Fibroblast of skin of abdomen (primary cell): ENCODE measurements around the gene TJP1.
"Not testable (repeated sequence)": the region's sequence is repeated elsewhere in the genome, so short reads cannot be mapped to it uniquely, and the experiment has no call there.

Experiments
- DNase-seq: peaks from one replicate; pipeline ENCODE4 v3.0.0-alpha.2; 2013

Gene TJP1

DNA sequence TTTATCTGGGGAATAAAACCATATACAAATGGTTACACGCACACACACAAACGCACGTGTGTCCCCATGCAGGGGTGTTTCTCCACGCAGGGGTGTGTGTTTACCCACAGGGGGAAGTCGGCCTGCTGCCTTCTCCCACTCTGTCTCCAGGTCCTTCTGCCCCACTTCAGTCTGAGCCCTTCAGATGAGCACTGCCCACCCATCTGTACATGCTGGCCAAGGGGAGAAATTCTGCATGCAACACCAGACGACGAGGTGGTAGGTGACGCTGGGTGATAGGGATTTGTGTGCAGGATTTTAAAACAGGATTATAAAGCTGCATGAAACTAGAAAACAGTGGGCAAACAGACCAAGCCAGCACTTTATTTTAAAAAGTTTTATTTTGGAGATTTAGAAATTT, 122.5 kb downstream of the TJP1 start:
- no peak for DNase-seq

DNA sequence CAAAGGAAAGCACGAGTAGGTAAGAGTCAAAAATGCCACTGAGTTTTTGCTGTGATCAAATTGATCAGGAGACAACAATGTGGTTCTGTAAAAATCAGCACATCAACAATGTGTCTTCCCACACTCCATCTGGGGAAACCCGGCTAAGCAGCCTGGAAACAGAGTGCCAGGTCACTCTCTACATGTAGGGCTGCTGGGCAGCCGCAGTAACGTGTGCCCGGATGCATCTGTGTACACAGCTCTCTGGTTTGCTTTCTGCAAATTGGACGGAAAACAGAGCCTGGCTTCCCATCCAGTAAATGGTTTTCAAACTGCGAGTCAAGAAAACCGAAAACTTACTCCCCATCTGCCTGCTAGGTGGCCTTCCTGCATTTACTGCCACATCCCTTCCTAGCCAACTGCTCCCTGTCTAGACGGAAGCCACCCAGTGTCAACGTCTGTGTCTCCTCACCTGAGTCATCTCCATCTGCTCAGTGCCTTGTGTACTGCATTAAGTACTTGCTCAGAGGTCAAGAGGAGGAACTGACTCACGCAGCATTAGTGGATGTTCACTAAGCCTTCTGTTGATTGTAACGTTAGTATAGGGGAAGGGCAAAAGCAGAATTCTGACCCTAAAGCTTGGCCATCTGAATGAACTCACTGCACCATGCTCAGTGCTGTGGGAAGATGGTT, 124.1 kb downstream of the TJP1 start:
- DNase-seq, result peak; percentile 60

DNA sequence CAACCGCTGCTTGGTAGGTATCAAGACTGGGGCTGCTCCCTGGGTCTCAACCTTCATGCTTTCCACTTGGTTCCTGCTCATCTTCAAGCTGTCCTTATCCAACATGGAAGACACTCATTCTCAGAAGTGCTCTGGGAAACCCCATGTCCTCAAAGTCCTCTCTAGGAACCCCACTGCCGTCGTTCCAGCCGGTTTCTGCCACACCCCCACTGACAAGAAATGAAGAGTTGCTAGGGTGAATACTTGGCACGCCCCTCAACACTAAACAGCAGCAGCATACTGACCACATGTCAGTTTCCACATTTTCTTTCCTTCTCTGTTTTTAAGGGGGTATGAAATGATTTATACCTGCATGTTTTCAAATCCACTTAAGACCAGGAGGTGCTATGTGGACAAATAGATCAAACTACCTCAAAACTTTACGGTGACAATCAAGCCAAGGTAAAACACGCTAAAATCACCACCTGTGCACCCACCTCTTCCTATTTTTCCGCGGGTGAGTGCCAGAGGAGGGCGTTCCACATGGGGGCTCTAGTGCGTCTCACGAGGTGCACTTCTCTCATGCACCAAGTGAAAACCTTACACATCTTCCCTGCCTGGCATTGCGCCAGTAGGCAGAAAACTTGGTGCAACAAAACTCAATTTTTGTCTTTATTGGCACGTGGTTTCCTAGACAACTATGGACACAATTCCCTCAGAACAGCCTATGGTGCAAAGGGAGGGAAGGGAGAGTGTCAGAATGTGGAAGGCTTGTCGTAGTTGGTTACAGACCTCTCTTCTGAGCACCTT, 125.1 kb downstream of the TJP1 start:
- DNase-seq, result no peak

DNA sequence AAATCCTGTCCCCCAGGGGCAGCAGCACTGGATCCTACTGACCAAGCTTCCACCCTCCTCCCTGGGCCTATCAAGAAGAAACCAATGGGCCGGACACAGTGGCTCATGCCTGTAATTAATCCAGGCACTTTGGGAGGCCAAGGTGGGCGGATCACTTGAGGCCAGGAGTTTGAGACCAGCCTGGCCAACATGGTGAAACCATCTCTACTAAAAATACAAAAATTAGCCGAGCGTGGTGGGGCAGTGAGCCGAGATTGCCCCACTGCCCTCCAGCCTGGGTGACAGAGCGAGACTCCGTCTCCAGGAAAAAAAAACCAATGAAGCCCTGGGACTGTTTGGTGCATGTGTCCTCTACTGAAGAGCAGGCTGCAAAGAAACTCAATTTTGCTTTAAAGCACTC, 125.8 kb downstream of the TJP1 start:
- DNase-seq, result not testable (repeated sequence)

DNA sequence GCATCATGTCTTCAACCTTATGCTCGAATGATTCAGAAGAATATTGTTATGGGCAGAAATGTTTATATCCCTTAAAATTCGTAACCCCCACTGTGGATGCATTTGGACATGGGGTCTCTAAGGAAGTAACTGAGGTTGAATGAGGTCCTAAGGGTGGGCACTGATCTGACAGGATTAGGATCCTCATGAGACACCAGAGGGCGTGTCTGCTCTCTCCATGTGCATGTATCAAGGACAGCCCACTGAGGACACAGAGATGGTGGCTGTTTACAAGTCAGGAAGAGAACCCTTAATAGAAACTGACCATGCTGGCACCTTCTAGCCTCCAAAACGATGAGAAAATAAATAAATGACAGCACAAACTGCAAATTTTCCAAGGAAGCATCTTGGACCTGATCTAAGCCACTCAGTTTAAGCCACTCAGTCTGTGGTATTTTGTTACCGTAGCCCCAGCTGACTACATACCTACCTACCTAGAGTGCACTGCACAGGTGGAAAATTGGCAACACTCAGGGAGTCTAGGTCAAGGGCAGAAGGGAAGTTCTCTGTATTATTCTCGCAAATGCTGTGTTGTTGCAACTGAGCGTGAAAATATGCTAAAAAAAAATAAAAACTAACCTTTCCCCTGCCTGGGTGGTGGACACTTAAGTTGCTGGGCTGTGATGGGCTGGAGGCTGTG, 126.6 kb downstream of the TJP1 start:
- DNase-seq, result no peak

DNA sequence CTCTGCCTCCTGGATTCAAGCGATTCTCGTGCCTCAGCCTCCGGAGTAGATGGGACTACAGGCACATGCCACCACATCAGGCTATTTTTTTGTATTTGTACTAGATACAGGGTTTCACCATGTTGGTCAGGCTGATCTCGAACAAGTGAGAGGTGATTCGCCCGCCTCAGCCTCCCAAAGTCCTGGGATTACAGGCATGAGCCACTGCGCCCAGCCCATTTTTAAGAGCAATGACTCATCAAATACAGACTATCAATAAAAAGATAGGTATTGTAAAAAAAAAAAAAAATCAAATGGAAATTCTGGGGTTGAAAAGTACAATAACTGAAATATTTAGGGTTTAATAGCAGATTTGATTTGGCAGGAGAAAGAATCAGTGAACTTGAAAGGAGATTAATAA, 129.0 kb downstream of the TJP1 start:
- no peak for DNase-seq

DNA sequence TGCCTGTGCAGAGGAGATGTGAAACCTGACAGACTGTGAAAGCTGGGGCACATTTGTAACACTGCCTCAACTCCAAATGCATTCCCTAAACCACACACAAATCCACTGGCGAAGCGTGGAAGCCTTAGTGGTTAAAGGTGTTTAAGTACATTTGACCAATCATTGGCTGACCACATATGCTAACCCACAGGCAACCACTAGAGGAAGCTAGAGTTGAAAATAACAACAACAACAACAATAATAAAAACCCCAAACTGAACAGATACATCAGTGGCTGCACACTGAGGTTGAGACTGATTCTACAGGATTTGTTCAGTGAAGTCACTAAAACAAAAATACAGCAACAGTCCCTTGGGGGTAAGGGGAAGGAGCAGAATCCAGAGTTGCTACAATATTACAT, 129.7 kb downstream of the TJP1 start:
- no peak for DNase-seq

DNA sequence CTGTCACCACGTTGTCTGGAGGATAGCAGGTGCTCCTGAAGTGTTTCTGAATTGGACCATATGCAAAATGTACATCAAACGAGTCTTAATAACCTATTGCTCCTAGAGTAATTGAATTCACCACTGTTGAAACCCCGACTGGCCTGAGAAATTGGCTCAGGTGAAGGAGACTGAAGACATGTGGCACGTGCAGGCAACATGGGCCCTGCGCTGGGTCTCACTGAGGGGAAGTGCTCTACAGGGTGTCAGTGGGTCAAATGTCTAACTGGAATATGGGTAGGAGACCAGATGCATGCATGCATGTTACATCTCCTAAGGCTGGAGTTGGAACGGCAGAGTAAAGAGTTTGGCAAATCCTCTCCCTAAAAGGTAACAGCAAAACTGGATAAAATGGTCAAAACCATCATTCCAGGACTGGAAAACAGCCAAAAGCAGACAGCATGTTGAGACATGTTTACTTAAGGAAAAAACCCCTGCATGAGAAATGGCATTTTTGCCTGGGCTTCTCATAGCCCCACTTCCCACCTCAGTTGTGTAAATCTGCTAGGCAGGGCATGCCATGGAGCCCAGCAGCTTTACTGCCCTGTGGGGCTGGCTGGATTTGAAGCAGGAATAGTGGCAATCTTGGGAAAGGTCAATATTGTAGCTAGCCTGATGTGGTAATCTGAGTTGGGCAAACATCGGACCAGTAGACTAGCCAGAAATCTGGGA, 131.3 kb downstream of the TJP1 start:
- DNase-seq, result peak; percentile 35

DNA sequence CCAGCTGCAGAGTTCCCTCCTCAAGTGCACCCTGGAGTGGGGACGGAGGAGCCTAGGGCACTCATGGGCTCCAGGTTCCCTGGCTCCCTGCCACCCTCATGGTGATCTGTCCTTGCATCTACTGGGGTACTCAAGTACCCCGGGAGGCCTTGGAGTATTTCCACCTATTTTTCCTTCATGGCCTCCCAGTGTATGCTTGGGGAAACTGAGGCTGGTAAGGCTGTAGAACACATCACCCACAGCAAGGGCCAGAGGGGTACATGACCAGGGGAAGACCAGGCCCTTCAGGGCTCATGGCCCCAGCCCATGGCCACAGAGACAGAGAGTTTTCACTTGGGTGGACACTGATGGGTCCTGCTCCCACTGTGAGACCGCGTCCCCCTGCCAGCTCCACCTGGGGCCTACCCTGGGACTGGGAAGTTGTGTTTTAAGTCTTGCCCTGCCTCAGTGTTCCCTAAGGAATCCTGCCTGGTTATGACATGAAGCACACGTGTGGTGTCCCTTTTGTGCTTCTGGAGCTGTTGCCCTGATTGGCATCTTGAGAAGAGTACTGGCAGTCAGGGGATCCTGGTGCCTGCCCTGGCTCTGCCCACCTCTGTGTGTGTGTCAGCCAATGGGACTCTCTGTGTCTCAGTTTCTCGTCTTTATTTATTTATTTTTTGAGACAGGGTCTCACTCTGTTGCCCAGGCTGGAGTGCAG, 132.8 kb downstream of the TJP1 start:
- no peak for DNase-seq

DNA sequence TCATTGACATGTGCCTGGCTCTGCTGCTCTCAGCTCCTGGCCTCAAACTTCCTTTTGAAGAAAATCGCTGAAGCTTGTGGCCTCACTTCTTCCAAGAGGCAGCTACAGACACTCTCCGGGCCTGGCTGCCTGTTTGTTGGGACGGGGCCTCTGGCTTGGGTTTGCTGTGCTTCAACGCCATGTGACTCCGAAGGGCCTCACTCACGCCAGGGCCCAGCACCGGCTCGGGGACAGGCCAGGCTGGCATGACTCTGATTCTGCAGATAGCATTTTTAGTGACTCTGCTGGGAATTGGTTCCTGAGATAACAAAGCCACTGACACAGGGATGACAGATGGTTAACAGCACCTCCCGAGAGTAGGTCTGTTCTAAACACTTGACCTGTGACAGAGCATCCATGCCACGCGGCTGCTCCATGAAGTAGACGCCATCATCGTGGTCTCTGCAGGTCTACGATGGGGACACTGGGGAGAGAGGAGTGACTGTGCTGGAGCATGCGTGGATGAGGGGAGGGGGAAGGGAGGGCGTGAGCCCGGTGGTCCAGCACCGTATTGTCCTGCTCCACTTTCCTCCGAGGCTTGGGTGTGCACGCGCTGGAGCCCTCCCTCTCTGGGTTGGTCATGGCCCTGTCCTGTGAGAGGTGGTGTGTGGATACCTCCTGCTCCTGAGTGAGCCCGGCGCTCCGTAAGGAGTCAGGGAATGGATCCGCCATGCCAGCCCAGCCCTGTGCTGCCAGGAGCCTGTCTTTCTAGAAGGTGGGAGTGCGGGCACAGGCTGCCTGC, 133.6 kb downstream of the TJP1 start:
- no peak for DNase-seq

DNA sequence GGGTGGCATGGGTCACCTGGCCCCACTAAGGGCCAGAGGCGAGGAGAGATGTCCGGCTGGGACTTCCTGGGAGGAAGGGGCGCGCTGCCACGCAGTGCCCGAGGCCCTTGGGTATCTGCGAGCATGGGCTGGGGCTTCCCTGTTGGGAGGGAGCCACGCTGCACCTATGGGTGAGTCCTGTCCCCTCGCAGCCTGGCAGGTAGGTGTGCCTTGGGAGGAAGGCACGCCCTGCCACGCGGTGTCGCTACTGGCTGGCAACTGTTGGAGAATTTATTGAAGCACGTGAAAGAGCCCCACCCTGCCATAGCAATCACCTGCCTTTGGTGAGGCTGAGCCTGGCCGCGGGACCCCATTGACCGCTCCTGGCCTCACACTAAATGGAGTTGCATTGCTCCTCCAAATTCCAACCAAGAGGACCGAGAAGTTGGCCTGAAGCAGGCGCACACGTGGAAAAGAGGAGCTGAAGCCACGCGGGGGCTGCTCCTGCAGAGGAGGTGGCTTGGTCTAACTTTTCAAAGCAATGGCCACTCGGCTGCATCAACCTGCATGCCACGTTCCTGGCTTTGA, 134.2 kb downstream of the TJP1 start:
- DNase-seq, result no peak

DNA sequence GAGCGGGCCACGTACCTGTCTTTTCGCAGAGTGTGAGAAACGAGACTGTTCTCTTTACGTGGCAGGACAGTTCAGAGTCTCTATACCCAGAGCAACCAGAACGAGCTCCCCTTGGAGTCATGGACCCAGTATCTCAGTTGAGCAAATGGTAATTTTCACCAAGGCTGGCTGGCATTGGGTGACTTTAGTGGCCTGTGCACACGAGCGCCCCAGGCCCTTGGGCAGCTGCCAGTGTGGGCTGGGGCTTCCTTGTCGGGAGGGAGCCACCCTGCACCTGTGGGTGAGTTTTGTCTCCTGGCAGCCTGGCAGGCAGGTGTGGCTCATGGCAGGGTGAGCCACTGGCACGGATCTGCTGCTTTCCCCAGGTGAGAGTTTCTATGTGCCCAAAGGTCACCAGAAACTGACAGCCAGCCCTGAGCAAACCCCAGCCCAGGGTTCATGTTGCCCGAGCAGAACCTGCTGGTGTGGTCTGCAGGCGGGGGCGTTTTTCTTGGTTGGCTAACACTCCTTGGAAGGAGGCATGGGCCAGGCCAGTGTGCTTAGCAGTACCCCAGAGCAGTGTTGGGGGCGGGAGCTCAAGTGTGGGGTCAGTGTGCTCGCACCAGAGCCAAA, 135.0 kb downstream of the TJP1 start:
- DNase-seq, result no peak

DNA sequence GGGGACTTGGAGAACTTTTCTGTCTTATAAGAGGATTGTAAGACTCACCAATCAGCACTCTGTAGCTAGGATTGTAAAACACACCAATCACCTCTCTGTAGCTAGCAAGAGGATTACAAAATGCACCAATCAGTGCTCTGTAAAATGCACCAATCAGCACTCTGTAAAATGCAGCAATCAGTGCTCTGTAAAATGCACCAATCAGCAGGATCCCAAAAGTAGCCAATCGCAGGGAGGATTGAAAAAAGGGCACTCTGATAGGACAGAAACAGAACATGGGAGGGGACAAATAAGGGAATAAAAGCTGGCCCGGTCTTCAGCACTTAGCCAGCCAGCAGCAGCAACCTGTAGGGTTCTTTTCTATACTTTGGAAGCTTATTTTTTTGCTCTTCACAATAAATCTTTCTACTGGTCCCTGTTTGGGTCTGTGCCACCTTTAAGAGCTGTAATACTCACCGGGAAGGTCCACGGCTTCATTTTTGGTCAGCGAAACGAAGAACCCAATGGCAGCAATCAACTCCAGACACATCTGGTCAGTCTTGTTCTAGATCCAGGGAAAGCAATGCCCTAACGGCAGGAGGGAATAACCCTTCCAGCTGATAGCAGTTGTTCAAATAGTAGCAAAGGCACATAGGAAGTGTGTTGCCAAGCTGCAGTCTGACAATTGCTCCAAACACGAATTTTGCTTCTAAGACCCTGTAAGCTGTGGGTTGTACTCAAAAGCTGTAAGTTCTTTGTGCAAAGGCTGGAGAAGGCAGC, 135.6 kb downstream of the TJP1 start:
- DNase-seq, result no peak

DNA sequence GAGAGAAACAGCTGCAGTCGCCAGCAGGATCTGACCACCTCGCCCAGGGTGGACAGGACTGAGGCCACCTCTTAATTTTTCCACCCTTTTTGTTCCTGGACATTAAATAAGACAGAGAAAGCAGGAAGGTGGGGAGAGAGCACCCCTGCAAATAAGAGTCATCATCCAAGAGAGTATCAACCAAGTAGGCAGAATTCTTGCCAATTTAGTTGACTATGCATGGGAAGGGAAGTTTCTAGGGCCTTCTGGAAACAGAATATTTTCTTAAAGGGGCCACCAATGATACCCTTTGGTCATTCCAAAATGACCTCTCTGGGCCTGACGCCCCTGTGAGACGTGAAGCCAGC, 136.2 kb downstream of the TJP1 start:
- DNase-seq, result no peak

DNA sequence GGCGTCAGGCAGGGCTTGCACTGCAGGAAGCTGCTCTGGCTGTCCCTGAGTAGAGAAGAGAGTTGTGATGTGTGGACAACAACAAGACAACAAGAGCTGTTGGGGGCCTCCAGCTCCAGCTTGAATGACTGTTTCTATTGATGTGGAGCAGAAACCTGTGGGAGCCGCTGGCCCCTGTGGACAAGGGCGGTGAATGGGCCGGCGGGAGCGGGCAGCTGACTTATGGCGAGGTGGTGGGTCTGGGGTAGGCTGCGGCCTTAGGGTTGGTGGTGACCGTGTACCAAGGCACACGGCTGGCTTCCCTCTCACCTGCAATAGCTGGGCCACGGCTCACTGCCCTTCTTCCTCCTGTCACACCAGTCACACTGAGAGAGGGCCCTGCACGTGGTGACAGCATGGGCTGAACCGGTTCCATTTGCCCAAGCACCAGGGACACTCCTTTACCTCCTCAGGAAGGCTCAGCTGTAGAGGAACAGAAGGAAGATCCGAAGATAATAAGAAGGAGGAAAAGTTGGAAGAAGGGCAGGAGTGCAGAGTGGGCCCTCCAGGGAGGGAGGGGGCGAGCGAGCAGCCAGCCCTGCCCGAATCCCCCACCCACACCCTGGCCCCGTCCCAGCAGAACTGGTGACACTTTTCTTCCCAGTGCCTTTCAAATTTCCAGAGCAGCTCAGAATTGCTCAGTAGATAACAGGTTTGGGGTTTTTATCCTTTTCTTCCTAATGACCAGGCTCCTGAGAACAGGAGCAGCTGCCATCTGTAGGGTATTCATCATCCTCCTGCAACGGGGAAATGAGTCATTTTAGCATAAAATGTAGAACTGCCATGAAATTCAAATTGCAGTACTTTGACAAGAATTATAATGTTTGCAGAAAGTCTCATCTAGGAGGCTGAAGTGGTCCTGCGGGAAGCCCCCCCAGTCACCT, 136.9 kb downstream of the TJP1 start:
- peak; percentile 61 for DNase-seq

DNA sequence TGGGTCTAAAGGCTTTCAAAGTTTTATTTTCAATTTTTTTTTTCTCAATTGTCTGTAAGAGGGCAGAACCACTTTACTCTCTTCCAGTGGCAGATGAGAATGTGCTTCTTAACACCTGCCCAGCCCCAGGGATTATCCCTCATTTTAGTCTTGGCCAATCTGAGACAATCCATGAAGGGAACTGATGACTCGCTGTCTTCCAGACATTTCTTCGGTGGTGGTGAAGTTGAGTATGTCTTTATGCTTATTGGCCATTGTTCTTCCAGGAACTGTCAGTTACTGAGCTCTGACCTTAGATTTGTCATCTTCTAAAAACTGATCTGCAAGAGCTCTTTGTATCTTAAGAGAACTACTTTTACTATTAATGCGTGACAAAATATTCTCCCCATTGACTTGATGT, 139.5 kb downstream of the TJP1 start:
- peak; percentile 31 for DNase-seq

DNA sequence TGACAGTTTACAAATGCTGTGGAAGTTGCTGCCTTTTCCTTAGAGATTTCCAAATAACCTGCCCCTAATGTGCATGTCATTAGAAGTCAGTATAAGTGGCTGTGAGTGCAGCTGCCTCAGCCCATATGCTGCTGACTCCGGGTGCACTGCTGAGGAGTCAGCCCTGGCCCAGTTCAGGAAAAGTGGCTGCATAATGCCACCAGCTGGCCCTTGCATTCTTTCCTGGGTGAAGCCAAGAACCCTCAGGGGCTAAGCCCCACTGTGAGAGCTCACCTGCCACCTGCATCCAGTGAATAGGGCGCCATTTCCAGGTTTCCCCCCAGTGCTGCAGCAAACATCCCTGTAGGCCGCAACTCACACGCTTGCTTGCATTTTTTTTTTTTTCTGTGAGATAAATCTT, 139.9 kb downstream of the TJP1 start:
- no peak for DNase-seq

DNA sequence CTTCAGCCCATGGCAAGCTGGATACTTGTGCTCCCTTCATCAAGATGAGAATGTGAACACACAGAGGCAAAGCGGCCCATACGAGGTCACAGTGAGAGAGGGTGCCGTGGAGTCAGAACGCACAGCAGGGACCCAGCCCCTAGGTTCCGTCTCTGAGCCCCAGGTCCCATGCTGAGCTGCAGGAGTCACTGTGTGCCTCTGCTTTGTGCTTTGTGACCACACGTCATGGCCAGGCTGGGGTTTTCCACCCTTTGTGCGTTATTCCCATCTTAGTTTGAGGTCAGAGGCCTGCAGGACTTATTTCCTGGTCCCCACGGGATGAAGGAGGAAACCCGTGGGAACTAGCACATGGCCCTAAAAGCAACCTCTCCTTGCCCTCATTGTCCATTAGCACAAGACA, 140.3 kb downstream of the TJP1 start:
- no peak for DNase-seq
